IMR-90 (cell line): ENCODE data around the gene NLE1. TPM values are rescaled to one million over a fixed set of nuclear protein-coding genes. Genes with fewer than 3 reads are reported as not detected.
A peak's percentile ranks its signal among the peaks of the same experiment; 100 is the strongest.

ENCODE experiments used
- ATAC-seq: fragments of 200-7000 bp; cut with Tn5 transposase; 2 replicates; pipeline ENCODE4 v1.9.1; 2020; ENCODE audit warnings: low read depth, mild to moderate bottlenecking, moderate library complexity
- BruUV-seq: library from RNA; stranded (reverse); fragments of 400-500 nt; replicated peaks from 2 replicates; lab custom pipeline; 2021; lab: Mats Ljungman, UMichigan
- CTCF ChIA-PET: fragments of 300-600 bp; formaldehyde crosslinking; extraction: SDS; loops from one replicate; lab custom pipeline; 2021; ENCODE audit warnings: antibody characterized with exemption; lab: Yijun Ruan, JAX
- POLR2A ChIA-PET: fragments of 300-600 bp; sonication (Branson Sonifier 250); formaldehyde crosslinking; loops from one replicate; lab custom pipeline; 2022; ENCODE audit warnings: antibody characterized with exemption; ENCODE audit not compliant: unreplicated experiment; lab: Charles Lee
- DNase-seq: peaks from one replicate; pipeline ENCODE4 v3.0.0; 2013
- H2AFZ ChIP-seq: replicated peaks from 2 replicates; pipeline ENCODE3; 2013; ENCODE audit warnings: low read length, mild to moderate bottlenecking; ENCODE audit not compliant: poor library complexity
- H2AK5ac ChIP-seq: 2 replicates; pipeline ENCODE4 v1.6.1; 2013; ENCODE audit warnings: low read depth, low read length, inconsistent platforms
- H2AK9ac ChIP-seq: replicated peaks from 2 replicates; pipeline ENCODE3; 2013; ENCODE audit warnings: mild to moderate bottlenecking, low read depth, low read length, moderate library complexity; ENCODE audit not compliant: poor library complexity
- H2BK120ac ChIP-seq: 2 replicates; pipeline ENCODE4 v1.6.1; 2013; ENCODE audit warnings: low read depth, low read length, inconsistent platforms
- H2BK15ac ChIP-seq: 3 replicates; pipeline ENCODE4 v1.6.1; 2013; ENCODE audit warnings: low read depth, low read length, inconsistent platforms
- H2BK20ac ChIP-seq: 2 replicates; pipeline ENCODE4 v1.6.1; 2013; ENCODE audit warnings: low read depth, mild to moderate bottlenecking, inconsistent platforms, low read length, moderate library complexity
- H2BK5ac ChIP-seq: 2 replicates; pipeline ENCODE4 v1.6.1; 2013; ENCODE audit warnings: mild to moderate bottlenecking, low read depth, low read length, inconsistent platforms; ENCODE audit not compliant: poor library complexity, severe bottlenecking
- H3K14ac ChIP-seq: replicated peaks from 2 replicates; pipeline ENCODE4 v1.6.1; 2013; ENCODE audit warnings: low read depth, low read length, inconsistent platforms
- H3K18ac ChIP-seq: 2 replicates; pipeline ENCODE4 v1.6.1; 2013; ENCODE audit warnings: low read depth, low read length, control low read depth
- H3K23ac ChIP-seq: 2 replicates; pipeline ENCODE4 v1.6.1; 2013; ENCODE audit warnings: low read depth, low read length, inconsistent platforms
- H3K27ac ChIP-seq: 2 replicates; pipeline ENCODE4 v1.5.1; 2013; ENCODE audit warnings: mild to moderate bottlenecking, control low read depth, low read length; ENCODE audit not compliant: insufficient read depth
- H3K27me3 ChIP-seq: 2 replicates; pipeline ENCODE4 v1.6.1; 2013; ENCODE audit warnings: low read length; ENCODE audit not compliant: control insufficient read depth, insufficient read depth
- H3K36me3 ChIP-seq: 2 replicates; pipeline ENCODE4 v1.6.1; 2013; ENCODE audit warnings: low read length, mixed read lengths; ENCODE audit not compliant: control insufficient read depth, insufficient read depth
- H3K4ac ChIP-seq: 2 replicates; pipeline ENCODE4 v1.6.1; 2013; ENCODE audit warnings: low read depth, low read length, inconsistent platforms
- H3K4me1 ChIP-seq: 2 replicates; pipeline ENCODE4 v1.6.1; 2013; ENCODE audit warnings: low read length, mixed read lengths; ENCODE audit not compliant: control insufficient read depth, insufficient read depth
- H3K4me2 ChIP-seq: 2 replicates; pipeline ENCODE4 v1.6.1; 2013; ENCODE audit warnings: low read depth, mild to moderate bottlenecking, control low read depth, low read length, moderate library complexity
- H3K4me3 ChIP-seq: 2 replicates; pipeline ENCODE4 v1.5.1; 2013; ENCODE audit warnings: low read depth, mild to moderate bottlenecking, control low read depth, low read length, moderate library complexity; ENCODE audit not compliant: insufficient read depth
- H3K56ac ChIP-seq: 2 replicates; pipeline ENCODE4 v1.6.1; 2013; ENCODE audit warnings: low read length, inconsistent platforms; ENCODE audit not compliant: insufficient read depth; ENCODE audit errors: extremely low read depth
- H3K79me1 ChIP-seq, 2 experiments: 2 replicates each; pipeline ENCODE4 v1.6.1; 2013; ENCODE audit warnings: low read length in 2 of 2, inconsistent platforms in 1 of 2, low read depth in 1 of 2
- H3K9ac ChIP-seq: 2 replicates; pipeline ENCODE4 v1.6.1; 2013; ENCODE audit warnings: low read depth, low read length, control low read depth
- H3K9me1 ChIP-seq: 2 replicates; pipeline ENCODE4 v1.6.1; 2013; ENCODE audit warnings: low read length, inconsistent platforms; ENCODE audit not compliant: insufficient read depth
- H3K9me3 ChIP-seq: 2 replicates; pipeline ENCODE4 v1.6.1; 2013; ENCODE audit warnings: low read length; ENCODE audit not compliant: control insufficient read depth, insufficient read depth
- H4K20me1 ChIP-seq: 2 replicates; pipeline ENCODE4 v1.6.1; 2013; ENCODE audit warnings: low read length, inconsistent platforms; ENCODE audit not compliant: insufficient read depth
- H4K5ac ChIP-seq: 2 replicates; pipeline ENCODE4 v1.6.1; 2013; ENCODE audit warnings: mild to moderate bottlenecking, low read depth, low read length, control low read depth
- H4K8ac ChIP-seq, 2 experiments: 2 replicates each; pipeline ENCODE4 v1.6.1; 2013; ENCODE audit warnings: low read depth in 2 of 2, low read length in 2 of 2, control low read depth in 1 of 2, inconsistent platforms in 1 of 2
- H4K91ac ChIP-seq: 2 replicates; pipeline ENCODE4 v1.6.1; 2013; ENCODE audit warnings: low read depth, low read length, inconsistent platforms; ENCODE audit not compliant: insufficient read depth
- CTCF ChIP-seq: conservative IDR thresholded peaks from 2 replicates; pipeline ENCODE4 v1.5.1; 2012; ENCODE audit warnings: mild to moderate bottlenecking, low read depth, low read length, improper control_type of control experiment
- MAZ ChIP-seq: IDR thresholded peaks from 2 replicates; pipeline ENCODE4 v1.6.1; 2012; ENCODE audit warnings: low read depth, mild to moderate bottlenecking, low read length, improper control_type of control experiment, moderate library complexity, borderline replicate concordance
- POLR2A ChIP-seq: IDR thresholded peaks from 2 replicates; pipeline ENCODE4 v1.6.1; 2012; ENCODE audit warnings: mild to moderate bottlenecking, low read depth, low read length
- RCOR1 ChIP-seq: IDR thresholded peaks from 2 replicates; pipeline ENCODE4 v1.6.1; 2012; ENCODE audit warnings: mild to moderate bottlenecking, low read length, improper control_type of control experiment; ENCODE audit not compliant: insufficient replicate concordance
- USF2 ChIP-seq: fragments of 150-350 bp; IDR thresholded peaks from 2 replicates; pipeline ENCODE4 v1.6.1; 2017; ENCODE audit warnings: mild to moderate bottlenecking, antibody characterized with exemption, low read length, low read depth
- WGBS, 2 experiments: methylation state at CpG; one replicate each; pipeline versions ENCODE4 v1.1.5 to v1.1.7; 2013; ENCODE audit warnings: missing lambda C conversion rate in 2 of 2; ENCODE audit not compliant: insufficient read length in 1 of 2; ENCODE audit errors: extremely low coverage in 2 of 2; 5-methylcytosine and 5-hydroxymethylcytosine counted together
- dilution Hi-C: fragments of 300-500 bp; cut with HindIII; formaldehyde crosslinking; loops from one replicate; pipeline ENCODE4 v1.14.3; 2018; ENCODE audit warnings: low sequenced_read_pairs; ENCODE audit not compliant: unreplicated experiment
- in situ Hi-C: fragments of 300-500 bp; cut with MboI; formaldehyde crosslinking; loops from 3 replicates; pipeline ENCODE4 v1.14.3; 2019; ENCODE audit warnings: low sequenced_read_pairs, inconsistent platforms, mixed read lengths
- intact Hi-C: fragments of 100-400 bp; cut with micrococcal nuclease; formaldehyde crosslinking; loops from 2 replicates; pipeline ENCODE4 v1.10.0; 2022
- polyA plus RNA-seq, 3 experiments: library from polyadenylated mRNA; depleted of rRNA; stranded (reverse); fragments of >200 nt; gene quantifications; 2 replicates each; pipeline ENCODE4 v1.2.3, GENCODE V29; 2012; ENCODE audit warnings: low replicate concordance in 1 of 3
- total RNA-seq: library from RNA; depleted of rRNA; stranded (reverse); fragments of >200 nt; gene quantifications from 2 replicates; pipeline ENCODE4 v1.2.3, GENCODE V29; 2012

Gene NLE1
- total and polyA plus RNA-seq, 2 of the 4 experiments (the other 2 are of a cell fraction): 18.6 to 23.7 TPM

- TF ChIP-seq USF2 (no peak), RCOR1 (no peak)
Measured at GRCh38 chr17:35088881-35089585, 53.1 kb downstream of the NLE1 start (continued).

- Histone ChIP-seq H2AFZ (peak overlapping the region; percentile 91), H3K4me1 (peaks cover 11% of the 10 kb centered on the region), H3K9ac (peak overlapping the region; percentile 71), H3K14ac (peak overlapping the region; percentile 66), H2BK15ac (peak overlapping the region; percentile 16; the same call in 1 of the 3 replicates), H3K4me3 (peak overlapping the region; percentile 87), H2BK120ac (peak overlapping the region; percentile 33), H2BK20ac (peak overlapping the region; percentile 10; the same call in 1 of the 2 replicates), H3K36me3 (no peaks in the 10 kb centered on the region), H3K4ac (peak overlapping the region; percentile 62), H3K27me3 (no peaks in the 10 kb centered on the region), H4K5ac (peak overlapping the region; percentile 36), H4K20me1 (no peaks in the 10 kb centered on the region; the same call in 1 of the 2 replicates), H3K56ac (peak overlapping the region; percentile 64), H3K18ac (peak overlapping the region; percentile 42), H3K9me1 (peaks cover 17% of the 10 kb centered on the region), H4K91ac (peak overlapping the region; percentile 78), H2AK5ac (peak overlapping the region; percentile 33), H3K27ac (peak overlapping the region; percentile 73), H2AK9ac (peak overlapping the region; percentile 99), H3K9me3 (no peaks in the 10 kb centered on the region), H3K4me2 (peak overlapping the region; percentile 92), H3K23ac (peak overlapping the region; percentile 82), H3K79me1 (peaks cover 5 to 41% of the 10 kb centered on the region in 2 experiments; a peak in 3 of 4 replicates), H4K8ac (peak overlapping the region; percentile 74 to 83), H2BK5ac (peak overlapping the region; percentile 66)
- peak; percentile 42 for DNase-seq
- ChIA-PET POLR2A (interaction anchor here (0.5 kb wide), 1 partner anchor 61 kb away, joined by 3 read pairs; no protein-coding TSS in a partner anchor), CTCF (no interaction called here)
- peak; percentile 47 for ATAC-seq
- dilution Hi-C loops (no loop called here), in situ Hi-C loops (no loop called here), intact Hi-C loops (loop anchor here (2.0 kb wide), 1 partner anchor 26 kb away; the partner anchor contains the start of gene RFFL)
- no TSS peak for BruUV-seq
- WGBS, 2 experiments: 0% methylated on average over 2 of the region's 26 CpGs; no CpG with 5 or more reads in 1 of the 2 experiments
- TF ChIP-seq POLR2A (no peak), MAZ (no peak), CTCF (0 out of 2 replicates have a peak, but pooled peaks have one; percentile 5)
Measured at GRCh38 chr17:35088356-35088880, 53.7 kb downstream of the NLE1 start.
